ENCODE data around the gene POPDC2. TPM values are rescaled to one million over a fixed set of nuclear protein-coding genes. Genes with fewer than 3 reads are reported as not detected.

Gene POPDC2
- total and polyA plus RNA-seq, 2 donors from 2014 or later, result 3.2 to 7.3 TPM

- Histone ChIP-seq H3K27ac (ENCODE audit: low read depth in 2 of 2, low read length in 2 of 2) (peak overlapping the region in 1 of 2 donors; percentile 96), H3K4me1 (ENCODE audit: control insufficient read depth in 2 of 3, insufficient read depth in 2 of 3, low read depth in 1 of 3, low read length in 3 of 3) (peaks cover 3 to 11% (median 6%) of the 10 kb centered on the region in 3 donors), H3K9ac (ENCODE audit: low read length in 3 of 3) (no peak overlapping the region), H3K9me3 (ENCODE audit: control insufficient read depth in 2 of 3, insufficient read depth in 1 of 3, low read length in 3 of 3) (no peaks in the 10 kb centered on the region), H3K36me3 (ENCODE audit: control insufficient read depth in 2 of 3, insufficient read depth in 3 of 3, low read length in 3 of 3) (no peaks in the 10 kb centered on the region), H3K4me3 (ENCODE audit: low read length in 3 of 3) (no peak overlapping the region), H3K27me3 (ENCODE audit: control insufficient read depth, insufficient read depth, low read length) (no peaks in the 10 kb centered on the region)
- intact Hi-C loops (cut with DNase I), result no loop called here
- FAIRE-seq (no peak), DNase-seq (no peak)
- TF ChIP-seq CTCF (IDR thresholded peaks at IDR 0.05; ENCODE audit: borderline replicate concordance, extremely low read depth, insufficient read depth), result no peak
Observed at GRCh38 chr3:119635719-119636118, 24.7 kb downstream of the POPDC2 start.

- no peak for TF ChIP-seq CTCF (IDR thresholded peaks at IDR 0.05; ENCODE audit: borderline replicate concordance, extremely low read depth, insufficient read depth)
- H3K9me3 ChIP-seq (ENCODE audit: control insufficient read depth in 2 of 3, insufficient read depth in 1 of 3, low read length in 3 of 3), result no peaks in the 10 kb centered on the region
- H3K4me1 ChIP-seq (ENCODE audit: control insufficient read depth in 2 of 3, insufficient read depth in 2 of 3, low read depth in 1 of 3, low read length in 3 of 3), result peaks cover 3 to 11% (median 6%) of the 10 kb centered on the region in 3 donors
- H3K4me3 ChIP-seq (ENCODE audit: low read length in 3 of 3), result no peak overlapping the region
- intact Hi-C loops (cut with DNase I), result no loop called here
- no peak overlapping the region for H3K27ac ChIP-seq (ENCODE audit: low read depth in 2 of 2, low read length in 2 of 2)
- no peaks in the 10 kb centered on the region for H3K27me3 ChIP-seq (ENCODE audit: control insufficient read depth, insufficient read depth, low read length)
- FAIRE-seq (no peak), DNase-seq (no peak)
- H3K36me3 ChIP-seq (ENCODE audit: control insufficient read depth in 2 of 3, insufficient read depth in 3 of 3, low read length in 3 of 3), result no peaks in the 10 kb centered on the region
- H3K9ac ChIP-seq (ENCODE audit: low read length in 3 of 3), result no peak overlapping the region
Observed at GRCh38 chr3:119632829-119633228, 27.6 kb downstream of the POPDC2 start.

GRCh38 chr3:119632216-119632615, 28.2 kb downstream of the POPDC2 start:
- FAIRE-seq (no peak), DNase-seq (no peak)
- intact Hi-C loops (cut with DNase I), result no loop called here
- Histone ChIP-seq H3K36me3 (ENCODE audit: control insufficient read depth in 2 of 3, insufficient read depth in 3 of 3, low read length in 3 of 3) (no peaks in the 10 kb centered on the region), H3K4me3 (ENCODE audit: low read length in 3 of 3) (no peak overlapping the region), H3K4me1 (ENCODE audit: control insufficient read depth in 2 of 3, insufficient read depth in 2 of 3, low read depth in 1 of 3, low read length in 3 of 3) (peaks cover 2 to 9% (median 3%) of the 10 kb centered on the region in 3 donors), H3K9ac (ENCODE audit: low read length in 3 of 3) (no peak overlapping the region), H3K27ac (ENCODE audit: low read depth in 2 of 2, low read length in 2 of 2) (no peak overlapping the region), H3K9me3 (ENCODE audit: control insufficient read depth in 2 of 3, insufficient read depth in 1 of 3, low read length in 3 of 3) (no peaks in the 10 kb centered on the region), H3K27me3 (ENCODE audit: control insufficient read depth, insufficient read depth, low read length) (no peaks in the 10 kb centered on the region)
- TF ChIP-seq CTCF (IDR thresholded peaks at IDR 0.05; ENCODE audit: borderline replicate concordance, extremely low read depth, insufficient read depth), result no peak

GRCh38 chr3:119631516-119631915, 28.9 kb downstream of the POPDC2 start:
- Histone ChIP-seq H3K27me3 (ENCODE audit: control insufficient read depth, insufficient read depth, low read length) (no peaks in the 10 kb centered on the region), H3K4me1 (ENCODE audit: control insufficient read depth in 2 of 3, insufficient read depth in 2 of 3, low read depth in 1 of 3, low read length in 3 of 3) (peaks cover 0 to 9% (median 3%) of the 10 kb centered on the region in 3 donors), H3K36me3 (ENCODE audit: control insufficient read depth in 2 of 3, insufficient read depth in 3 of 3, low read length in 3 of 3) (no peaks in the 10 kb centered on the region), H3K4me3 (ENCODE audit: low read length in 3 of 3) (no peak overlapping the region), H3K9me3 (ENCODE audit: control insufficient read depth in 2 of 3, insufficient read depth in 1 of 3, low read length in 3 of 3) (no peaks in the 10 kb centered on the region), H3K27ac (ENCODE audit: low read depth in 2 of 2, low read length in 2 of 2) (no peak overlapping the region), H3K9ac (ENCODE audit: low read length in 3 of 3) (no peak overlapping the region)
- intact Hi-C loops (cut with DNase I), result no loop called here
- DNase-seq, result peak in 1 of 5 donors; percentile 14
- TF ChIP-seq CTCF (IDR thresholded peaks at IDR 0.05; ENCODE audit: borderline replicate concordance, extremely low read depth, insufficient read depth), result no peak
- FAIRE-seq, result no peak

Measured in kidney (tissue), 14 donors.